Skeletal muscle satellite cell (primary cell): Measurements from ENCODE around the gene ZBTB20.

ENCODE experiments used
- H3K27me3 ChIP-seq: 2 replicates; pipeline ENCODE4 v1.7.0; 2013; ENCODE audit warnings: low read length; ENCODE audit not compliant: control insufficient read depth, insufficient read depth
- H3K36me3 ChIP-seq: 2 replicates; pipeline ENCODE4 v1.7.0; 2013; ENCODE audit warnings: mild to moderate bottlenecking, control low read depth, low read length; ENCODE audit not compliant: insufficient read depth
- H3K4me1 ChIP-seq: 2 replicates; pipeline ENCODE4 v1.7.0; 2013; ENCODE audit warnings: low read length; ENCODE audit not compliant: control insufficient read depth, insufficient read depth
- H3K4me2 ChIP-seq: 2 replicates; pipeline ENCODE4 v1.7.0; 2013; ENCODE audit warnings: mild to moderate bottlenecking, low read length
- H3K4me3 ChIP-seq: 2 replicates; pipeline ENCODE4 v1.7.0; 2013; ENCODE audit warnings: low read length
- H3K9ac ChIP-seq: 2 replicates; pipeline ENCODE4 v1.7.0; 2013; ENCODE audit warnings: mild to moderate bottlenecking, low read depth, low read length, moderate library complexity
- H3K9me3 ChIP-seq: replicated peaks from 2 replicates; pipeline ENCODE4 v1.7.0; 2013; ENCODE audit warnings: mild to moderate bottlenecking, control low read depth, low read length

ZBTB20 gene

DNA sequence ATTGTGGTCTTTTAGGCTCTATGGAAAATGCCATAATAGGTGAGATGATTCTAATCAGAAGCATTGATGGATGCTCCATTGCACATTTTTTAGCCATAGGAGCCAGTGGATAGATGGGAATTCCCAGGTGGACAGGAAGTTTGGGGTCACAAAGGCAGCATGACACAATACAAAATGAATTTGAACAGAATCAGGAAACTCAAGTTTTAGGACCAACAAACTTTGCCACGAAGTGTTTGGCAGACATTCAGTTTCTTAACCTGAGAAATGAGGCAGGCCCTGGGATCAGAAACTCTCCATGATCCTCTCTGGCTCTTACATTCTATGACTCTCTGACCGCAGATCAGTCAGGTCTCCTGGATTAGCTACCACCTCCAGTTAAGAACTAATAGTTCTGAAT lies 577.9 kb downstream of the ZBTB20 start:
- Histone ChIP-seq H3K9ac (no peak overlapping the region), H3K9me3 (no peaks in the 10 kb centered on the region), H3K4me3 (no peak overlapping the region), H3K36me3 (no peaks in the 10 kb centered on the region), H3K4me1 (peaks cover 4% of the 10 kb centered on the region), H3K4me2 (no peak overlapping the region), H3K27me3 (no peaks in the 10 kb centered on the region)

DNA sequence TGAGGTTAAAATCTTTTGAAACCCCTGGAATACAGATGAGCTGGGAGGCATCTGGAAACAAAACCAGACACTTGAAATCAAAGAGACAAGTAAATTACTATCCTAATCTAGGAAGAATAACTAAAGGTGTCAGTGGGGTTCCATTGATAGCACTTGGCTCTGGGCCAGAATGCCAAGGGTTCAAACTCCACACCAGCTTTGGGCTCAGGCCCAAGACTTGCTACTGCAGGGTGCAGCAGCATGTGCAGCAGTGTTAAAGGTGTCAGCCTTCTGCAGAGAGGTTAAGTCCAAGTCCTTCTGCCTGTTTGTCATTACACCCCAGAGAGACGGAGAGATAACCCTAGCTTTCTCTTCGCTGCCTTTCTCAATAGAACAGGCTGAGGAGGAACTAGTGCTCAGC lies 579.3 kb downstream of the ZBTB20 start:
- Histone ChIP-seq H3K36me3 (no peaks in the 10 kb centered on the region), H3K9me3 (no peaks in the 10 kb centered on the region), H3K4me3 (no peak overlapping the region), H3K27me3 (no peaks in the 10 kb centered on the region), H3K4me1 (peaks cover 4% of the 10 kb centered on the region), H3K4me2 (no peak overlapping the region), H3K9ac (no peak overlapping the region)

GRCh38 chr3:114566767-114567166 lies 580.3 kb downstream of the ZBTB20 start:
- Histone ChIP-seq H3K27me3 (no peaks in the 10 kb centered on the region), H3K9ac (no peak overlapping the region), H3K4me3 (no peak overlapping the region), H3K9me3 (no peaks in the 10 kb centered on the region), H3K4me1 (peaks cover 4% of the 10 kb centered on the region), H3K36me3 (no peaks in the 10 kb centered on the region), H3K4me2 (no peak overlapping the region)

- H3K9ac ChIP-seq = no peak overlapping the region
- no peak overlapping the region for H3K4me2 ChIP-seq
- H3K27me3 ChIP-seq = no peaks in the 10 kb centered on the region
- peaks cover 4% of the 10 kb centered on the region for H3K4me1 ChIP-seq
- H3K36me3 ChIP-seq = no peaks in the 10 kb centered on the region
- H3K4me3 ChIP-seq = no peak overlapping the region
- H3K9me3 ChIP-seq = no peaks in the 10 kb centered on the region
These were observed 580.8 kb downstream of the ZBTB20 start for GRCh38 chr3:114566162-114566755.

GRCh38 chr3:114565216-114565615 lies 581.9 kb downstream of the ZBTB20 start:
- Histone ChIP-seq H3K9me3 (no peaks in the 10 kb centered on the region), H3K4me2 (no peak overlapping the region), H3K4me1 (peaks cover 4% of the 10 kb centered on the region), H3K27me3 (no peaks in the 10 kb centered on the region), H3K36me3 (no peaks in the 10 kb centered on the region), H3K9ac (no peak overlapping the region), H3K4me3 (no peak overlapping the region)

GRCh38 chr3:114563720-114564119 lies 583.4 kb downstream of the ZBTB20 start:
- no peaks in the 10 kb centered on the region for H3K27me3 ChIP-seq
- no peaks in the 10 kb centered on the region for H3K9me3 ChIP-seq
- H3K36me3 ChIP-seq = no peaks in the 10 kb centered on the region
- H3K9ac ChIP-seq = no peak overlapping the region
- no peak overlapping the region for H3K4me3 ChIP-seq
- peaks cover 6% of the 10 kb centered on the region for H3K4me1 ChIP-seq
- H3K4me2 ChIP-seq = no peak overlapping the region

- Histone ChIP-seq H3K4me1 (peaks cover 17% of the 10 kb centered on the region), H3K9me3 (no peaks in the 10 kb centered on the region), H3K4me3 (no peak overlapping the region), H3K27me3 (no peaks in the 10 kb centered on the region), H3K4me2 (no peak overlapping the region), H3K36me3 (no peaks in the 10 kb centered on the region), H3K9ac (no peak overlapping the region)
These were observed 584.5 kb downstream of the ZBTB20 start for GRCh38 chr3:114562557-114562956.

- Histone ChIP-seq H3K9me3 (no peaks in the 10 kb centered on the region), H3K4me3 (no peak overlapping the region), H3K4me1 (peaks cover 19% of the 10 kb centered on the region), H3K27me3 (no peaks in the 10 kb centered on the region), H3K9ac (no peak overlapping the region), H3K36me3 (no peaks in the 10 kb centered on the region), H3K4me2 (peak overlapping the region; percentile 6)
These were observed 588.8 kb downstream of the ZBTB20 start for GRCh38 chr3:114558271-114558670.

DNA sequence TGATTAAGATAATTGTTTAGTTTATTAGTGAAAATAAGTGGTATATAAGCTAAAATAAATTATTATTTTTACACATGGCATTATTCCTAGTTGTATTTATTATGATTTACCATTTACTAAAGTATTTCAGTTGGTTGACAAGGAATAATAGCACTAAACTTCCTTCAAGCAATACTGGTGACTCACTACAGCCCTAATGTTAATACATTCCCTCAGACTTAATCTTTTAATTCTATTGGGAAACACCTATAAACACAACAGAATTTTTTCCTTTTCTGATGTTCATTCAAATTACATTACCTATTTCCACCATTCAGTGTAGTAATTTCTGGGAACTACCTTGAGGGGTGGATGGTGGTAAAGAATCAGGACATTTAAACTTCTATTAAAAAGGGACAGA lies 589.3 kb downstream of the ZBTB20 start:
- Histone ChIP-seq H3K4me1 (peaks cover 21% of the 10 kb centered on the region), H3K27me3 (no peaks in the 10 kb centered on the region), H3K4me2 (peak overlapping the region; percentile 6)

GRCh38 chr3:114556657-114557213 lies 590.4 kb downstream of the ZBTB20 start:
- Histone ChIP-seq H3K9me3 (no peaks in the 10 kb centered on the region), H3K4me2 (no peak overlapping the region), H3K9ac (no peak overlapping the region), H3K4me3 (no peak overlapping the region), H3K36me3 (no peaks in the 10 kb centered on the region), H3K27me3 (no peaks in the 10 kb centered on the region), H3K4me1 (peaks cover 32% of the 10 kb centered on the region)

More for the DNA sequence above, 589.3 kb downstream of the ZBTB20 start:
- H3K9ac ChIP-seq = no peak overlapping the region
- no peaks in the 10 kb centered on the region for H3K9me3 ChIP-seq
- no peak overlapping the region for H3K4me3 ChIP-seq
- no peaks in the 10 kb centered on the region for H3K36me3 ChIP-seq

DNA sequence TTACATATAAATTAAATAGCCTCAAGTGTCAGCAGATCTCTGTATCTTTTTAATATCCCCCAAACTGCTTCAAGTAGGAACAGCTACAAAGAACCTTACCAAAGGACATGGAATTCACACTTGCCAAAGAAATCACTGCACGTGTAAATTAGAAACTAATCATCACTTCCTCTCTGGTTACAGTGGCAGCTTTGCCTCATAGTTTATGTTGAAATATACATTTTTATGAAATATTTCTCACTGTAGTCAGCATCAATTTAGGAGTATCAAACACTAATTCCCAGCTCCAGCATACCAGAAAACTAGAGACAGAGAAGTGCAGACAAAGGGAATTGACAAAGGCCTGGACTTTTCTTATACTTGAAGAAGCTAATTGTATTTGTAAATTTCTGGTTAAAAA lies 592.4 kb downstream of the ZBTB20 start:
- Histone ChIP-seq H3K4me2 (no peak overlapping the region), H3K36me3 (no peaks in the 10 kb centered on the region), H3K4me3 (no peak overlapping the region), H3K4me1 (peaks cover 33% of the 10 kb centered on the region), H3K27me3 (no peaks in the 10 kb centered on the region), H3K9me3 (no peaks in the 10 kb centered on the region), H3K9ac (no peak overlapping the region)

- Histone ChIP-seq H3K9ac (no peak overlapping the region), H3K9me3 (no peaks in the 10 kb centered on the region), H3K4me3 (no peak overlapping the region), H3K4me1 (peaks cover 33% of the 10 kb centered on the region), H3K4me2 (no peak overlapping the region), H3K36me3 (no peaks in the 10 kb centered on the region), H3K27me3 (no peaks in the 10 kb centered on the region)
These were observed 593.0 kb downstream of the ZBTB20 start for GRCh38 chr3:114553949-114554593.
